ENCODE results near the gene ITPKB. TPM values are rescaled to one million over a fixed set of nuclear protein-coding genes. Genes with fewer than 3 reads are reported as not detected.

Gene ITPKB
- total RNA-seq, 2 donors from 2014 or later: 26.9 to 28.4 TPM

DNA sequence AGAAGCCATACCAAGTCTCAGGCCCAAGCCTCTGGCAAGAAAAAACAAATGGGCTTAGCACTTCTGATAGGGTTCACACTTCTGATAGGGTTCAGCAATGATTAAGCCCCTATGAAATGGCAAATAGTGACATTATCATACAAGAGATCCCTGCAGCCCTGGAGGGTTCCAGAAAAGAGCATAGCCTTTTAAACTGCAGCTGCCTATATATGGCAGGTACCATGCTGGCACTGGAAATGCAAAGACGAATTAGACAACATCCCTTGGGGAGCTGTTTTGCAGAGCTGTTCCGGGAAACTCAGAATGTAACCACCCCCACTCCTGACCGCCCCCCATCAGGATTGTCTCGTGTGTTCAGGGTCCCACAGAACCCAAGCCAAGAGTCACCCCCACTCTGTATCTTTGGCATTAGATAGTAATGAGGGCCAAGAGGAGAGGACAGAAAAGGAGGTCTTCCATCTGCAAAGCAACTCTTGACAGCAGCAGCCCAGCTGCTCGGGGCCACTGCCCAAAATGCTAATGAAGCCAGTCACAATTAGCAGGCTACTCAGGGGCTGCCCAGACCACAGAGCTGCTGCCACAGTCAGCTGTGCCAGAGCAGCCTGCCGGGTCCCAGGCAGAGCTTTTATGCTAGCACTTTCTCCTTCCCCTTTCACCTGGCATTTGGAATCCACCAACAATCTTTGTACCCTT is 50.9 kb downstream of the ITPKB start:
- H3K4me1 ChIP-seq (ENCODE audit: control insufficient read depth in 1 of 2, low read depth in 2 of 2): peaks cover 40 to 70% of the 10 kb centered on the region in 2 donors

DNA sequence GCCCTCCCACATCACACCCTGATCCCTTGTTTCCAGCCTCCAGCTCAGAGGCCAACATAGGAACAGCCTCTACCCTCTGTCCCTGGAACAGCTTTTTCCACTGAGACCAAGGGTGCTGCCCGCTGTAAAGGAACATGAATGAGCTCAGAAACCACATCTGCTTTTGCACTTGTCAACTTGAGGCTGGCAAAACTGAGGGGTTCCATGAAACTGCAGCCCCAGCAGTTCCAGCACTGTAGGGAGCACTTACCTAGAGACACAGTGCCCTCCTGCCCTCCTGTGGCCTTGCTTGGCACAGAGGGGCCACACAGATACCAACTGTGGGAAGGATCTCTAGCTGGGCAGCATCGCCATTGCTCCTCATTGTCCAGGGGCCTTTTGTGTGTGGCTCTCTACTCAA is 51.7 kb downstream of the ITPKB start:
- ATAC-seq (ENCODE audit: insufficient number of reproducible peaks, low FRiP score, low read depth) (no peak), DNase-seq (ENCODE audit: low spot score) (no peak)
- Histone ChIP-seq H3K36me3 (no peaks in the 10 kb centered on the region), H3K4me1 (ENCODE audit: control insufficient read depth in 1 of 2, low read depth in 2 of 2) (peaks cover 40 to 65% of the 10 kb centered on the region in 2 donors), H3K9me3 (no peaks in the 10 kb centered on the region), H3K4me3 (no peak overlapping the region), H3K27me3 (replicated peaks; ENCODE audit: insufficient read depth) (no peaks in the 10 kb centered on the region), H3K27ac (peak overlapping the region; percentile 24 to 32)
- TF ChIP-seq, protein P1, sequence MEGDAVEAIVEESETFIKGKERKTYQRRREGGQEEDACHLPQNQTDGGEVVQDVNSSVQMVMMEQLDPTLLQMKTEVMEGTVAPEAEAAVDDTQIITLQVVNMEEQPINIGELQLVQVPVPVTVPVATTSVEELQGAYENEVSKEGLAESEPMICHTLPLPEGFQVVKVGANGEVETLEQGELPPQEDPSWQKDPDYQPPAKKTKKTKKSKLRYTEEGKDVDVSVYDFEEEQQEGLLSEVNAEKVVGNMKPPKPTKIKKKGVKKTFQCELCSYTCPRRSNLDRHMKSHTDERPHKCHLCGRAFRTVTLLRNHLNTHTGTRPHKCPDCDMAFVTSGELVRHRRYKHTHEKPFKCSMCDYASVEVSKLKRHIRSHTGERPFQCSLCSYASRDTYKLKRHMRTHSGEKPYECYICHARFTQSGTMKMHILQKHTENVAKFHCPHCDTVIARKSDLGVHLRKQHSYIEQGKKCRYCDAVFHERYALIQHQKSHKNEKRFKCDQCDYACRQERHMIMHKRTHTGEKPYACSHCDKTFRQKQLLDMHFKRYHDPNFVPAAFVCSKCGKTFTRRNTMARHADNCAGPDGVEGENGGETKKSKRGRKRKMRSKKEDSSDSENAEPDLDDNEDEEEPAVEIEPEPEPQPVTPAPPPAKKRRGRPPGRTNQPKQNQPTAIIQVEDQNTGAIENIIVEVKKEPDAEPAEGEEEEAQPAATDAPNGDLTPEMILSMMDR (IDR thresholded peaks at IDR 0.05): no peak

More for the DNA sequence above, 50.9 kb downstream of the ITPKB start:
- H3K4me3 ChIP-seq: no peak overlapping the region
- ATAC-seq (ENCODE audit: insufficient number of reproducible peaks, low FRiP score, low read depth): no peak
- peak overlapping the region; percentile 24 to 32 for H3K27ac ChIP-seq
- TF ChIP-seq, protein P1 (IDR thresholded peaks at IDR 0.05): no peak
- no peaks in the 10 kb centered on the region for H3K9me3 ChIP-seq
- H3K36me3 ChIP-seq: no peaks in the 10 kb centered on the region
- DNase-seq (ENCODE audit: low spot score): no peak
- no peaks in the 10 kb centered on the region for H3K27me3 ChIP-seq (replicated peaks; ENCODE audit: insufficient read depth)

DNA sequence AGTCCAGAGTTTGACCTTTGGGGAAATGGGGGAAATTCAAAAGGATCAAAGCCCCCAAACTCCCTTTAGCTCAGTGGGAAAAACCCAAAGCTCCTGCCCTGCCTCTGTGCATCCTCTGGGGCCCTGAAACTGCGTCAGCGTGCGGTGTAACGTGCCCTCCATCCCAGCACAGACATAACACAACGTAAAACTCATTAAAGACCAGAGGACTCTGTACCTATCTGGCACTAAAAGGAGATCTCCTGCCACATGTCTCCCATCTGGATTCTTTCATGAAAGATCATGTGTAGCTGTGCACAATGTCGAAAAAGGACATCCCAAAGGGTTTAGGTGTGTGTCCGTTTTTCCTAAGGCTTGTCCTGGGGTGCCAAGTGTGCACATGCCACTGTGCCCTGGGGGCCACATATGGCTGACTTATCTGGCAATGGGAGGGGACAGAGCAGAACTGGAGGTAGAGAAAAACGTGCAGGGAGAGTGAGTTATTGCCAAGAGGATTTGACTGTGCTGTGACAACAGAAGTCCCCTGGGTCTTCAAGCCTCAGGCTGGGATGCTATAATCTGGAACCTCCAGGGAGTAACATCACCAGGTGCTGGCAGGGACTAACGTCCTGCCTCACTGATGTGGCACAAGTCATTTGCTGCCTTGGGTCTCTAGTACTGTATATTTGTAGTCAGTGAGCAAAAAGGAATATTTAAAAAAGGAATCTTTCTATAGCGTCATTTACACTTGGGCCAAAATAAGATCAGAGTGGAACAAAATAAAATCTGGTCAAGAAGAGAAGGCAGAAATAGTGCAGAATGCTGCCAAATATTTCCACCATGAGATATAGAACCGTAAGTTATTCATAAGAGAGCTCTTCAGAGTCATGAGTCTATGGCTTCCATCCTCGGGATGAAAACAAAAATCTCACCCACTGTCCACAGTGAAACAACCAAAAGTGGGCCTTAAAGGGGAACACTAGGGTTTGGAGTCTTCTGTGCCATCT is 52.3 kb downstream of the ITPKB start:
- TF ChIP-seq, protein P1 (IDR thresholded peaks at IDR 0.05): no peak
- H3K27me3 ChIP-seq (replicated peaks; ENCODE audit: insufficient read depth): no peaks in the 10 kb centered on the region
- H3K4me1 ChIP-seq (ENCODE audit: control insufficient read depth in 1 of 2, low read depth in 2 of 2): peaks cover 41 to 65% of the 10 kb centered on the region in 2 donors
- DNase-seq (ENCODE audit: low spot score) (no peak), ATAC-seq (ENCODE audit: insufficient number of reproducible peaks, low FRiP score, low read depth) (no peak)
- H3K27ac ChIP-seq: peak overlapping the region; percentile 24 to 32
- H3K9me3 ChIP-seq: no peaks in the 10 kb centered on the region
- H3K4me3 ChIP-seq: no peak overlapping the region
- no peaks in the 10 kb centered on the region for H3K36me3 ChIP-seq

DNA sequence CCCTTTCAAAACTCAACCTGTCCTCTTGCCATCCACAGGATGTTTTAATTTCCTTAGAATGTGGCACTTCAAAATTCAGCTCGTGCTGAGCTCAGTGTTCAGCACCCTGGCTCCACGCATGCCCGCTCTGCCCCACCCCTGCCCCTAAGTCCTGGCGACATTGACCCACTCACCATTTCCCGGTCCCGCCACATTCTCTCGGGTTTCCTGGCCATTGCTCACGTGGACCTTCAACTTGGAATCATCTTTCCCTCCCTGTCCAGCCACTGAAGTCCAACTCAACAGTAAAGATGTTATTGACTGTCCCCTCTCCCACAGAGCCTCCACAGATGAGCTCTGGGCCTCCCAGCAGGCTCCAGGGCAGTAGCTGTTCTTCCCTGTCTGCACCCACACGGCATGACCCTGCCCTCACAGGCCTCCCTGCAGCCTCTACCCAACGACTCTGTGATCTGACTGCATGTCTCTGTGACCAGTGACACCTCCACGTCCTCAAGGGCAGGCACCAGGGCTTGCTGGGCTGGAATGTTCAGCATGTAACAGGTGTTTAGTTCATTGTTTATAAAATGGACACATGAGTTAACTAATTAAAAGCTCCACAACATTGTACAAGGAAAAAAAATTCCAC is 53.8 kb downstream of the ITPKB start:
- no peak overlapping the region for H3K27ac ChIP-seq
- DNase-seq (ENCODE audit: low spot score): no peak

More for the DNA sequence above, 53.8 kb downstream of the ITPKB start:
- ATAC-seq (ENCODE audit: insufficient number of reproducible peaks, low FRiP score, low read depth): no peak
- Histone ChIP-seq H3K27me3 (replicated peaks; ENCODE audit: insufficient read depth) (no peaks in the 10 kb centered on the region), H3K4me3 (no peak overlapping the region), H3K9me3 (no peaks in the 10 kb centered on the region), H3K36me3 (no peaks in the 10 kb centered on the region), H3K4me1 (ENCODE audit: control insufficient read depth in 1 of 2, low read depth in 2 of 2) (peaks cover 33 to 65% of the 10 kb centered on the region in 2 donors)
- TF ChIP-seq, protein P1 (IDR thresholded peaks at IDR 0.05): no peak

Measured in thoracic aorta (tissue), 2 donors.